HT-29 (cell line): Measurements from ENCODE around the gene SHROOM1. TPM values are rescaled to one million over a fixed set of nuclear protein-coding genes. Genes with fewer than 3 reads are reported as not detected.
"Not testable (repeated sequence)": the region's sequence is repeated elsewhere in the genome, so short reads cannot be mapped to it uniquely, and the experiment has no call there.

Source experiments
- DNase-seq: peaks from one replicate; pipeline ENCODE4 v3.0.0-alpha.2; 2015; ENCODE audit warnings: low spot score
- total RNA-seq: library from RNA; depleted of rRNA; stranded (reverse); fragments of >200 nt; shearing (Covaris generic); gene quantifications from 2 replicates; pipeline ENCODE4 v1.2.3, GENCODE V29; 2014; rRNA removed

SHROOM1 gene
- 48.0 and 61.2 TPM in 2 replicates for total RNA-seq

GRCh38 chr5:132830436-132831094 is at the start of gene SHROOM1:
SHROOM1 (minus strand) TSS chr5:132830647; CDS start chr5:132826140, 4,507 bp downstream.
- peak; percentile 82 for DNase-seq

GRCh38 chr5:132877938-132878337 is 47.5 kb upstream of the SHROOM1 start:
- peak; percentile 46 for DNase-seq

GRCh38 chr5:132877466-132877865 is 47.0 kb upstream of the SHROOM1 start:
- DNase-seq: no peak

- DNase-seq: no peak
Observed at GRCh38 chr5:132876020-132876759, 45.7 kb upstream of the SHROOM1 start.

GRCh38 chr5:132873930-132874271 is 43.5 kb upstream of the SHROOM1 start:
- no peak for DNase-seq

GRCh38 chr5:132873119-132873929 is 42.9 kb upstream of the SHROOM1 start, which contains the start of gene LEAP2:
LEAP2 (plus strand) TSS chr5:132873668; CDS start chr5:132873695, 27 bp downstream.
- peak; percentile 67 for DNase-seq

- DNase-seq: no peak
Observed at GRCh38 chr5:132872788-132873118, 42.3 kb upstream of the SHROOM1 start.

- DNase-seq: no peak
Observed at GRCh38 chr5:132871459-132872284, 41.2 kb upstream of the SHROOM1 start.

- DNase-seq: no peak
Observed at GRCh38 chr5:132870801-132871200, 40.4 kb upstream of the SHROOM1 start.

GRCh38 chr5:132868754-132869153 is 38.3 kb upstream of the SHROOM1 start:
- no peak for DNase-seq

GRCh38 chr5:132867046-132867451 is 36.6 kb upstream of the SHROOM1 start:
- DNase-seq: no peak

- DNase-seq: peak; percentile 99
Observed at GRCh38 chr5:132866342-132867045, 36.0 kb upstream of the SHROOM1 start, which contains the start of the genes GDF9 and UQCRQ. GDF9 (minus strand) TSS chr5:132866469; CDS start chr5:132864533, 1,936 bp downstream. UQCRQ (plus strand) TSS chr5:132866642; CDS start chr5:132866882, 240 bp downstream.

GRCh38 chr5:132865668-132866341 is 35.4 kb upstream of the SHROOM1 start:
- no peak for DNase-seq

GRCh38 chr5:132860742-132861141 is 30.3 kb upstream of the SHROOM1 start:
- no peak for DNase-seq

- DNase-seq: no peak
Observed at GRCh38 chr5:132859889-132860437, 29.5 kb upstream of the SHROOM1 start.

GRCh38 chr5:132856011-132856410 is 25.6 kb upstream of the SHROOM1 start:
- DNase-seq: no peak

- DNase-seq: not testable (repeated sequence)
Observed at GRCh38 chr5:132854992-132855391, 24.5 kb upstream of the SHROOM1 start.

- no peak for DNase-seq
Observed at GRCh38 chr5:132854301-132854700, 23.9 kb upstream of the SHROOM1 start.

- DNase-seq: no peak
Observed at GRCh38 chr5:132853790-132854189, 23.3 kb upstream of the SHROOM1 start.

- no peak for DNase-seq
Observed at GRCh38 chr5:132853323-132853722, 22.9 kb upstream of the SHROOM1 start.
